HG03432 (cell line): ENCODE results near the gene CTNND2.
"Not testable (repeated sequence)": the region's sequence is repeated elsewhere in the genome, so short reads cannot be mapped to it uniquely, and the experiment has no call there.

Source experiments
- ATAC-seq: cut with Tn5 transposase; IDR thresholded peaks from one replicate; pipeline ENCODE4 v1.9.1; 2021; ENCODE audit warnings: mild to moderate bottlenecking, moderate library complexity; ENCODE audit not compliant: unreplicated experiment

Gene CTNND2

GRCh38 chr5:11684607-11685006 lies 219.6 kb downstream of the CTNND2 start:
- ATAC-seq: no peak

DNA sequence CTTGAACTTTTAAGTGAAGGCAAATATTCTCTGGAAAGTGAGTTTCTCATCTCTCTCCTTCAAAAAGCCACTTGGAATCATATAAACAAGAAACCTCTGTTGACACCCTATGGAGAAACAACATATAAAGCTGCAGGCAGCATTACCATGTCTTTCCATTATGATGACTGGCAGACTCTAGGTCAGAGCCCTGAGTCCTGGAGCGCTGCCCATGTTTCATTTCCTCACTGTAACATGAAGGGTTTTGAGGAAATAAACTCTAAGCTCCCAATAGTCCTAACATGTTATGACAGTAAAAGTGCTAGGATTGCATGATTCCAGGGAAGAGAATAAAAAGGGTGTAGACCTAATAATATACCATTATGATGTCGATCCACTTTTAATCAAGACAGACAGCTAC lies 220.6 kb downstream of the CTNND2 start:
- no peak for ATAC-seq

DNA sequence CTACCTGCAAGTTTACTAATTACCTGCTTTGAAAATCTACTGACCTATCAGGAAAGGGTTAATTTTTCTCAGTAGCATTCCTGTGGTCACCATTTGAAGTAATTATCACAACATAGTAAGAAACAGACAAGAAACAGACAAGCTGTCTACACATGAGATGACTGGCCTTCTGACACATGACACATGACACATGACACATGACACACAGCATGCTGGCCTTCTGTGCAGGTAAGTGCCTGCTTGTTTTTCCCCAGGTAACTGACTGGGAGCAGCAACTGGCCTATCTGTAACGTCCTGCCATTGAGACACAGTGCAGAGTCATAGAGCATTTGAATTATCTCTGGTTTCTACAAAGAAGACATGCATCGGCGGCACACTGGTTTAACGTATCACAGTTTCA lies 222.4 kb downstream of the CTNND2 start:
- ATAC-seq: no peak

DNA sequence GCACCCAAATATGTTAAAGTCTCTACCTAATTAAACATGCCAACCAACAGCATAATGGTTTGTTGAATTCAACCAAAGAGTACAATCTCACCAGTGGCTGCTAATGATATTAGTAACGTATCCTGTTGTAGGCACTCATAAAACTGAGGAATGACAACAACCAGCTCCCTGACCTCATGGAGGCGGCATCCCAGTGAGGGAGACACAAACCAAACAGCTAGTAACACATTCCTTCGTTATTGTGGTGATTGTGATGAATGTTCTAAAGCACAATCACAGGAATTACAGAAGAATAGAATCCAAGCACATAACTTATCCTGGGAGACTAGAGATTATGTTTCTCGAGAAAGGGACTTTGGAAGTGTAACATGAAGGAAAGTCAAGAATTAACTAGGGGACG lies 224.6 kb downstream of the CTNND2 start:
- ATAC-seq: no peak

DNA sequence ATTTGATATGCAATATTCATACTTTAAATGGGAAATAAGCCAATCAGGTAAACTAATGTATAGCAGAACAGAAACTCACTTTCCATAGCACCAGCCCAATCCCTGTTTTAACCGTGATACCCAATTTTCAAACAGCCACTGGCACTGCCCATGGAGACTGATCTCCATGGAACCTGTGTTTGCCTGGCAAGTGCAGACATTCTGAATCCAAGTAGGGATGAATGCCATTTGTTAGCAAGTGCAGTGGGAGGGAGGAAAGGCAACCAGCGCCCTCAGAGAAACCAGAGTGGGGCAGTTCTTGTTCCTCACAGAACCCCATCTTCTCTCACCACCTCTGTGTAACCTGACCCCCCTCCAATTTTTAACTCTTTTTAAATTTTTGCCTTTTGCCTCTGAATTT lies 229.1 kb downstream of the CTNND2 start:
- ATAC-seq: no peak

GRCh38 chr5:11672385-11673085 lies 231.7 kb downstream of the CTNND2 start:
- ATAC-seq: no peak

DNA sequence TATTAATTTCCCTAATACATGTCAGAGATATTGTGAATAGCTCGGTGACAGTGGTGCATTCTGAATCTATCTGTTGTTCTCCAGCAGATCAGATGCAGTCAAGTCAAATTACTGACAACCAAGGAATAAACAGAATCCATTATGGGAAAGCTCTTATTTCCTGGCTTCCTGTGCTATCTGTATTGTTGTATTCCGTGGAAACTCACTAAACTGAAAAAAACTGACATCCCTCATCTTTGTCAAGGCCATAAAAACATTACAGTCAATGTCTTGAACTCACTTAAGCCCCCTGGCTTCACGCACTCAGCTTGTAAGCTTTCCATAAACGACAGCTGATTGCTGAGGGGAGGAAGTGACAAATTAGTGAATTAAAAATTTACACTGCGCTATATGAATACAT lies 245.9 kb downstream of the CTNND2 start:
- no peak for ATAC-seq

DNA sequence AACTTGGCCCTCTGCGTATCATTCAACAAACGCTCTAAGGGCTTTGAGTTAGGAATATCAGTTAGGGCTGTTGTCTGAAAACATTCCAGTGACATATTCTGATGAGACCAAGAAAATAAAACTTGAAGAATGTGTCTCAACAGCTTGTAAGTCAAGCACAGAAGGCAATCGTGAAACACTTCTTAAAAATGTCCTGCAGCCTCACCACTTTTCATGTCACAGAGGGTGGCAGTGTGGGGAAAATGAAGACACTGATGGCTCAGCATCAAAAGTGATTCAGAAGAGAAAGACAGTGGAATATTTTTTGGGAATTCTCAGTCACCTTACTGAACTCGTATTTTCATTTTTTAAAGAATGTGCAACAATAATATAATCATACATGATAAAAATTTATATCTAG lies 247.3 kb downstream of the CTNND2 start:
- no peak for ATAC-seq

DNA sequence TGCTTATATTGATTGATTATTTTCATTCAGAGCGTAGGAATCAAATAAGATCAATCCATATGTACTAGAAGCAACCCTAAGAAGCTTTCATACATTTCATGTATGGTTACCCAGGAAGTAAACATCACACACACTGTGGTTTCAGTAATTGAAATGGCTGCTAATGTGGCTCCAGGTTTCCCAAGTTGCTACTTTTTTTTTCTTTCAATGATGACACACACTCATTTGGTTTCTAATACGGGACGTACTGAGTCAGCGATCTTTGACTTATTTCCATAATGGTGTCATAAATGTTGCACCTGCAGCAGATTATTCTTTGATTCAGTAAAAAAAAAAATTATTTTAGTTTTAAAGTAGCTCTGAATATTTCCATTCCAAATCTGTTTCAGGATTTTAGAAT lies 248.6 kb downstream of the CTNND2 start:
- no peak for ATAC-seq

DNA sequence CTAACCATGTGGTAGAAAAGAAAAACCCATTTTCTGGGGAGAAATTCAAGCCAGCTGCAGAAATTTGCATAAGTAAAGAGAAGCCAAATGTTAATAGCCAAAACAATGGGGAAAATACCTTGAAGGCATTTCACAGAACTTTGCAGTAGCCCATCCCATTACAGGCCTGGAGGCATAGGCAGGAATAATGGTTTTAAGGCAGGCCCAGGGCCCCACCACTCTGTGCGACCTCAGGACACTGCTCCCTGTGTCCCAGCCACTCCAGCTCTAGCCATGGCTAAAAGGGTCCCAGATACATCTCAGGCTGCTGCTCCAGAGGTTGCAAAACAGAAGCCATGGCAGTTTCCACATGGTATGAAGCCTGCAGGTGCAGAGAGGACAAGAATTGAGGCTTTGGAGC lies 253.3 kb downstream of the CTNND2 start:
- no peak for ATAC-seq

DNA sequence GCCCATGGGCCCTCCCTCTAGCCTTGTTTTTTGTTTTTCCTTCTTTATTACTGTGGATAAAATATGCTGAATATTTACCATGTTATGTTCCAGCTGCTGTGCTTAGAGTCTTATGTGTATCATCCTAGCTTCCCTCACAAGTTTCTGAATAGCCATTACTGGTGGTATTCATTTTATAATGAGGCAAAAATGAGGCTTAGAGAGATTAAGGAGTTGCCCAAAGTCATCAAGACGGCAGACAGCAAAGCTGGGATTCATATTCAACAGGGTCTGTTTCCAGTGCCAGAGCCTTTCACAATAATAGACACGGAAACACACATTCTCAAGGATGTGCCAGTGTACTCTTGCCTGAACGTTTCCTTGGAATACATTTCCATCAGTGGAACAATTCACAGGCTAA lies 258.1 kb downstream of the CTNND2 start:
- ATAC-seq: no peak

GRCh38 chr5:11642438-11642837 lies 261.8 kb downstream of the CTNND2 start:
- no peak for ATAC-seq

GRCh38 chr5:11640158-11640873 lies 263.9 kb downstream of the CTNND2 start:
- ATAC-seq: no peak

DNA sequence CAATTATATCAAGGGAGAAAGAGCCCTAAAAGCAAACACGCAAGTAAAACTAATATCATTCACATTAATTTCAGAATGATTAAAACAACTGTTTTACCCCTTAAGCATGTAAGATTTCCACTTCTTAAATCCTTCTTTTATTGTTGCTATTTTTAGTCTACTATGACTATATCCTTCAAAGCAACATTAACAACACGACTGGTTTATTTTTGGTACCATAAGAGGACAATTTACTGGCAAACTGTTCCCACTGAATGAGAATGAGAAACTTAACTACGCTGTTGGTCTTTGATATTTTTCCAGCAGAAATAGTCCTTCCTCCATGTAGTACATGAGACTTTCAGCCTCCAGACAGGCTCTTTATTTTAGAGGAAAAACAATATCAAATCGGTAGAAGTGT lies 281.5 kb downstream of the CTNND2 start:
- ATAC-seq: no peak

DNA sequence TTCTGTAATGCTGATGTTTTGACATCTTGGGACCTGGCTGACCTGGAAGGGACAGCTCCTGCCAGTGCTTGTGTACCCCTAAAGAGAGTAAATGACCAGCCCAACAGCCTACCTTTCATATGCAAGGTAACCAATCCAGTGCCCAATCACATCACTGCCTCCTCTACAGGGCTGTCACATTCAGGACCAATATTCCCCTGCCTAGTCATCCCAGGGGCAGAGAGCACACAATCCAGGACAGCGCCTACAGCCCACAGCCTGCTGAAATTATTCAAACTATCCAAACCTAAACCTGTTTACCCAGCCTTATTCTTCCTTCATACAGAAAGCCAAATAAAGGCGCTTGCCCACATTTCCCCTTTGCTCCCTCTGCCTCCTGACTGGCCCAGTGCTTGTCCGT lies 284.1 kb downstream of the CTNND2 start:
- ATAC-seq: no peak

- no peak for ATAC-seq
Measured at GRCh38 chr5:11619339-11620024, 284.8 kb downstream of the CTNND2 start.

DNA sequence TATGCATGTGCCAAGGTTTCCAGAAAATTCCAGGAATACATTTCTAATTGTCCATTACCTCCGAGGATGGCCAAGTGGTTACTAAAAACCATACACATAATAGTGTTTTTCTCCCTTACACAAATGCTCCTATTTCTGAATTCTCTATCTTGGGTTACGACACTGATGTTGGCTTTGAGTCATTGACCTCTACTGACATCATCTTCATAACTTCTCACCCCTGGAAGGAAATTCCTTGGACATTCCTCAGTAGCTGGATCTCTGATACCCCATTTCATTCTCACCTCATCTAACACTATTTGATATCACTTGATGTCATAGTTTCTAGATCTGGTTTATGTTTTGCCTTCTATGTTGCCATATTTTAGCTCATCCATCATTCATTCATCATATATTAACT lies 287.2 kb downstream of the CTNND2 start:
- no peak for ATAC-seq

- ATAC-seq: not testable (repeated sequence)
Measured at GRCh38 chr5:11616624-11617023, 287.6 kb downstream of the CTNND2 start.

- no peak for ATAC-seq
Measured at GRCh38 chr5:11611011-11611410, 293.2 kb downstream of the CTNND2 start.

GRCh38 chr5:11609570-11610303 lies 294.5 kb downstream of the CTNND2 start:
- no peak for ATAC-seq

DNA sequence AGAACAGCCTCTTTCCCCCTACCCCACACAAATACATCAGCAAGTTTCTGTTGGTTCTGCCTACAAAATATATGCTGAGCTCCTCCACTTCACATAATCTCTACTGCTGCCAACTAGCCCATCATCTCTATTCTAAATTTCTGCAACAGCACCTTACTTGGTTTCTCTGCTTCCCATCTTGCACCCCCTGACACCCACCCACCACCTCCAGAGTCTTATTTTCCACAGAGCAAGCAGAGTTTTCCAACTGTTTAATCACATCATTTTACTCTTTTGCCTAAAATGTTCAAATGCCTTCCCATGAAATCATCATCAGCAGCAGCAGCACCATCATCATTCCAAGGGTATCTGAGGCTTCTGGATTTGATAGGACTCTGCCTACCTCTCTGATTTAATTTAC lies 295.7 kb downstream of the CTNND2 start:
- no peak for ATAC-seq
